H1 (cell line): ENCODE results near the gene CDCP1. TPM values are rescaled to one million over a fixed set of nuclear protein-coding genes. Genes with fewer than 3 reads are reported as not detected.

Experiments
- CTCF ChIA-PET: fragments of 300-600 bp; sonication (Branson Sonifier 250); formaldehyde crosslinking; loops from one replicate; lab custom pipeline; 2021; ENCODE audit not compliant: partially characterized antibody; lab: Charles Lee
- POLR2A ChIA-PET: fragments of 300-600 bp; sonication (Branson Sonifier 250); formaldehyde crosslinking; loops from one replicate; lab custom pipeline; 2021; ENCODE audit warnings: inconsistent platforms; ENCODE audit not compliant: partially characterized antibody; lab: Charles Lee
- DNase-seq, 2 experiments: peaks; one replicate each; pipeline versions ENCODE4 v3.0.0 to v3.0.0-alpha.2; 2010 to 2022; ENCODE audit warnings: low spot score in 2 of 2, low read depth in 1 of 2, mixed read lengths in 1 of 2
- FAIRE-seq: peaks from 2 replicates; lab custom pipeline; 2011; peaks lifted over from hg19 to GRCh38; lab: Jason Lieb, UNC
- H2AFZ ChIP-seq: 2 replicates; pipeline ENCODE4 v1.8.1; 2012; ENCODE audit warnings: low read length, inconsistent platforms
- H2AK5ac ChIP-seq: 2 replicates; pipeline ENCODE4 v1.6.1; 2013; ENCODE audit warnings: low read depth, low read length
- H2BK120ac ChIP-seq: replicated peaks from 2 replicates; pipeline ENCODE3; 2013; ENCODE audit warnings: low read depth, low read length, inconsistent platforms
- H2BK12ac ChIP-seq: 2 replicates; pipeline ENCODE4 v1.6.1; 2013; ENCODE audit warnings: low read depth, low read length
- H2BK15ac ChIP-seq: 2 replicates; pipeline ENCODE4 v1.6.1; 2013; ENCODE audit warnings: low read length
- H2BK20ac ChIP-seq: 2 replicates; pipeline ENCODE4 v1.6.1; 2013; ENCODE audit warnings: low read length
- H2BK5ac ChIP-seq: 2 replicates; pipeline ENCODE4 v1.6.1; 2013; ENCODE audit warnings: low read depth, low read length
- H3K14ac ChIP-seq: 2 replicates; pipeline ENCODE4 v1.6.1; 2013; ENCODE audit warnings: inconsistent platforms; ENCODE audit not compliant: insufficient read length
- H3K18ac ChIP-seq: 2 replicates; pipeline ENCODE4 v1.6.1; 2013; ENCODE audit warnings: low read length; ENCODE audit errors: extremely low read depth
- H3K23ac ChIP-seq: 2 replicates; pipeline ENCODE4 v1.6.1; 2013; ENCODE audit warnings: inconsistent platforms; ENCODE audit not compliant: insufficient read length
- H3K23me2 ChIP-seq: 2 replicates; pipeline ENCODE4 v1.6.1; 2013; ENCODE audit warnings: low read depth, low read length
- H3K27ac ChIP-seq: 2 replicates; pipeline ENCODE4 v1.6.1; 2011; ENCODE audit warnings: low read depth, low read length, inconsistent platforms
- H3K27me3 ChIP-seq, 4 experiments: replicated peaks in 1 of 4; 1 replicate in 1 of 4; 2 replicates in 3 of 4; pipeline versions ENCODE4 v1.6.1 to v1.8.1; 2011 to 2013; ENCODE audit warnings: low read length in 3 of 4, mild to moderate bottlenecking in 3 of 4, inconsistent platforms in 2 of 4, mixed read lengths in 2 of 4, moderate library complexity in 1 of 4; ENCODE audit not compliant: control insufficient read depth in 3 of 4, insufficient read depth in 3 of 4; ENCODE audit errors: extremely low read depth in 1 of 4
- H3K36me3 ChIP-seq, 4 experiments: 2 replicates each; pipeline versions ENCODE4 v1.6.1 to v1.8.1; 2011 to 2013; ENCODE audit warnings: mild to moderate bottlenecking in 4 of 4, low read length in 3 of 4, moderate library complexity in 2 of 4, control low read depth in 1 of 4, inconsistent platforms in 1 of 4; ENCODE audit not compliant: insufficient read depth in 4 of 4, control insufficient read depth in 2 of 4
- H3K4ac ChIP-seq: replicated peaks from 2 replicates; pipeline ENCODE3; 2013; ENCODE audit warnings: low read length, low read depth, mixed read lengths, inconsistent platforms; ENCODE audit not compliant: insufficient read length
- H3K4me1 ChIP-seq, 4 experiments: replicated peaks in 1 of 4; 1 replicate in 1 of 4; 2 replicates in 3 of 4; pipeline versions ENCODE4 v1.6.1 to v1.8.1; 2011 to 2013; ENCODE audit warnings: low read length in 3 of 4, inconsistent platforms in 2 of 4, mixed read lengths in 1 of 4; ENCODE audit not compliant: insufficient read depth in 4 of 4, control insufficient read depth in 3 of 4
- H3K4me2 ChIP-seq, 2 experiments: 2 replicates each; pipeline versions ENCODE4 v1.6.1 to v1.8.1; 2011 to 2013; ENCODE audit warnings: low read depth in 2 of 2, low read length in 2 of 2, control low read depth in 1 of 2, inconsistent platforms in 1 of 2, mild to moderate bottlenecking in 1 of 2; ENCODE audit not compliant: insufficient read depth in 1 of 2
- H3K4me3 ChIP-seq, 4 experiments: fragments of 200-600, 300-600 bp in 1 of 4; sonication (generic), shearing (Covaris generic), sonication (Bioruptor Twin) in 1 of 4; 2 replicates each; pipeline versions ENCODE4 v1.5.1 to v1.8.1; 2011 to 2016; ENCODE audit warnings: low read length in 4 of 4, low read depth in 3 of 4, control low read depth in 2 of 4, inconsistent platforms in 2 of 4, mild to moderate bottlenecking in 2 of 4, mixed read lengths in 1 of 4, moderate library complexity in 1 of 4; ENCODE audit not compliant: insufficient read depth in 2 of 4; ENCODE audit errors: extremely low read depth in 1 of 4
- H3K56ac ChIP-seq: replicated peaks from 2 replicates; pipeline ENCODE3; 2013; ENCODE audit warnings: low read depth, mild to moderate bottlenecking, mixed read lengths, low read length, inconsistent platforms; ENCODE audit not compliant: insufficient read length
- H3K79me1 ChIP-seq: 2 replicates; pipeline ENCODE4 v1.6.1; 2013; ENCODE audit warnings: low read depth, low read length, control low read depth
- H3K79me2 ChIP-seq, 2 experiments: 2 replicates each; pipeline versions ENCODE4 v1.6.1 to v1.8.1; 2012 to 2013; ENCODE audit warnings: low read length in 2 of 2, mild to moderate bottlenecking in 2 of 2, inconsistent platforms in 1 of 2; ENCODE audit not compliant: insufficient read depth in 2 of 2, control insufficient read depth in 1 of 2
- H3K9ac ChIP-seq, 4 experiments: replicated peaks in 1 of 4; 1 replicate in 1 of 4; 2 replicates in 3 of 4; pipeline versions ENCODE4 v1.6.1 to v1.8.1; 2011 to 2013; ENCODE audit warnings: low read depth in 3 of 4, low read length in 3 of 4, control low read depth in 2 of 4, mild to moderate bottlenecking in 2 of 4, moderate library complexity in 2 of 4, inconsistent platforms in 1 of 4; ENCODE audit errors: extremely low read depth in 1 of 4
- H3K9me3 ChIP-seq, 2 experiments: 2 replicates each; pipeline versions ENCODE4 v1.6.1 to v1.8.1; 2012 to 2013; ENCODE audit warnings: mild to moderate bottlenecking in 2 of 2, moderate library complexity in 2 of 2, control low read depth in 1 of 2, inconsistent platforms in 1 of 2, low read depth in 1 of 2, low read length in 1 of 2, mixed read lengths in 1 of 2; ENCODE audit not compliant: insufficient read depth in 2 of 2
- H4K20me1 ChIP-seq, 2 experiments: replicated peaks in 1 of 2; 2 replicates each; pipeline versions ENCODE3 to v1.8.1; 2011 to 2013; ENCODE audit warnings: inconsistent platforms in 2 of 2, low read length in 2 of 2, mild to moderate bottlenecking in 1 of 2; ENCODE audit not compliant: insufficient read depth in 2 of 2, control insufficient read depth in 1 of 2
- H4K5ac ChIP-seq: 2 replicates; pipeline ENCODE4 v1.6.1; 2013; ENCODE audit warnings: low read length, low read depth, mixed read lengths, inconsistent platforms; ENCODE audit not compliant: insufficient read length
- H4K8ac ChIP-seq: 2 replicates; pipeline ENCODE4 v1.8.0; 2013; ENCODE audit warnings: mild to moderate bottlenecking, moderate library complexity, low read length, inconsistent platforms; ENCODE audit not compliant: insufficient read depth; ENCODE audit errors: extremely low read depth
- H4K91ac ChIP-seq: replicated peaks from 2 replicates; pipeline ENCODE3; 2013; ENCODE audit warnings: low read length, mixed read lengths, inconsistent platforms; ENCODE audit not compliant: insufficient read length
- EGR1 ChIP-seq: IDR thresholded peaks from 2 replicates; pipeline ENCODE4 v1.6.1; 2011; ENCODE audit warnings: low read depth, low read length, borderline replicate concordance
- HDAC2 ChIP-seq, 2 experiments: fragments of 300-600 bp in 1 of 2; sonication (generic) in 1 of 2; IDR thresholded peaks; 2 replicates each; pipeline ENCODE4 v1.6.1; 2011 to 2012; ENCODE audit warnings: low read depth in 2 of 2, low read length in 2 of 2, mild to moderate bottlenecking in 2 of 2, moderate library complexity in 2 of 2, borderline replicate concordance in 1 of 2, inconsistent platforms in 1 of 2
- JUN ChIP-seq: IDR thresholded peaks from 2 replicates; pipeline ENCODE4 v1.6.1; 2011; ENCODE audit warnings: low read depth, mild to moderate bottlenecking, improper control_type of control experiment, low read length
- RFX5 ChIP-seq: IDR thresholded peaks from 2 replicates; pipeline ENCODE4 v1.6.1; 2011; ENCODE audit warnings: low read depth, low read length, improper control_type of control experiment, borderline replicate concordance
- RXRA ChIP-seq: IDR thresholded peaks from 2 replicates; pipeline ENCODE4 v1.6.1; 2011; ENCODE audit warnings: low read depth, mild to moderate bottlenecking, low read length, moderate library complexity; ENCODE audit not compliant: insufficient read depth
- SIX5 ChIP-seq: IDR thresholded peaks from 2 replicates; pipeline ENCODE4 v1.6.1; 2011; ENCODE audit warnings: mild to moderate bottlenecking, low read depth, low read length
- SUZ12 ChIP-seq: fragments of 200-600 bp; sonication (generic); IDR thresholded peaks from 2 replicates; pipeline ENCODE4 v1.6.1; 2012; ENCODE audit warnings: mild to moderate bottlenecking, inconsistent platforms, low read length, moderate library complexity, mixed read lengths
- WGBS, 2 experiments: shearing (Covaris generic) in 1 of 2; methylation state at CpG; one replicate each; pipeline versions ENCODE4 v1.1.6 to v1.1.7; 2013 to 2015; ENCODE audit warnings: low lambda C conversion rate in 2 of 2, mixed read lengths in 2 of 2, inconsistent platforms in 1 of 2, low coverage in 1 of 2, missing lambda C conversion rate in 1 of 2; ENCODE audit not compliant: insufficient replicate concordance in 2 of 2, insufficient coverage in 1 of 2, insufficient read length in 1 of 2; ENCODE audit errors: extremely low coverage in 1 of 2, missing lambda C conversion rate in 1 of 2; 5-methylcytosine and 5-hydroxymethylcytosine counted together
- polyA plus RNA-seq, 7 experiments: library from polyadenylated mRNA; depleted of rRNA in 3 of 7; stranded (reverse) in 5 of 7; unstranded in 2 of 7; fragments of >200 nt in 5 of 7; fragments of 200-250 nt in 2 of 7; gene quantifications; 1 replicate in 5 of 7; 2 replicates in 1 of 7; 4 replicates in 1 of 7; pipeline versions ENCODE4 v1.2.1 to v1.2.3, GENCODE V29; 2011 to 2013; ENCODE audit warnings: missing spikeins in 2 of 7, mixed read lengths in 2 of 7
- total RNA-seq: library from RNA; stranded (reverse); fragmentation: NEBNext Ultra II Directional; extraction: Animal tissue kit (Norgen Biotek cat#: 25700); gene quantifications from 2 replicates; pipeline ENCODE4 v1.2.1, GENCODE V29; 2021
- TF ChIP-seq, protein P1 (sequence below), 3 experiments: IDR thresholded peaks; 1 replicate in 2 of 3; 2 replicates in 1 of 3; pipeline versions ENCODE4 v1.5.1 to v1.6.1; 2011; ENCODE audit warnings: low read length in 3 of 3, mild to moderate bottlenecking in 3 of 3, inconsistent platforms in 2 of 3, low read depth in 1 of 3, moderate library complexity in 1 of 3; ENCODE audit not compliant: insufficient read depth in 1 of 3; ENCODE audit errors: control extremely low read depth in 1 of 3
- TF ChIP-seq, protein P2 (sequence below): IDR thresholded peaks from 2 replicates; pipeline ENCODE4 v1.6.1; 2012; ENCODE audit warnings: low read length, inconsistent platforms

CDCP1 gene
- total and polyA plus RNA-seq, 2 of the 8 experiments (the other 6 are each of a cell fraction or from before 2014, with no cell fraction given): 10.0 to 23.3 TPM

DNA sequence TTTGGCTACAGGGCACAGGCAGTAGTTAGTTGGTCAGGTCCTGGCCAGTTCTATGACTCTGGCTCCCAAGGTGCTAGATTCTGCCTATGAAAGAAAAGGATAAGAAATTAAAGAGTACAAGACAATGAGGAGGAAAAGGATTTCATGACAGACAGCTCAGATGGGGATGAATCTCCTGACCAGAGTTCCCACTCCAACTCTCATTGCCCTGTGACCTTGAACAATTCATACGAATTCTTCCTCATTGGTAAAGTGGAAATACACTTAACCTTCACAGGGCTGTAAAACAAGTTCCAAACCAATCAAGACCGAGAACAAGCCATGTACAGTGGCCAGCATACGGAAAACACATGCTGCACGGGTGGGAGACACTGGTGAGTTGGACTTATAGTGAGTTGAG is 96.4 kb downstream of the CDCP1 start:
- DNase-seq: no peak
- H3K27ac ChIP-seq: no peak overlapping the region
- H3K79me1 ChIP-seq: no peaks in the 10 kb centered on the region
- no peak overlapping the region for H2AK5ac ChIP-seq
- no peaks in the 10 kb centered on the region for H3K36me3 ChIP-seq
- no peaks in the 10 kb centered on the region for H3K79me2 ChIP-seq
- no peak overlapping the region for H2BK120ac ChIP-seq
- peaks cover 0 to 4% (median 0%) of the 10 kb centered on the region in 4 experiments; a peak in 4 of 7 replicates for H3K27me3 ChIP-seq
- no peak overlapping the region for H3K18ac ChIP-seq
- CTCF ChIA-PET: interaction anchor here (0.7 to 14.6 kb wide), 2 partner anchors 10 to 179 kb away, joined by 3 to 263 read pairs; no protein-coding TSS in a partner anchor
- no peak for FAIRE-seq
- H3K23ac ChIP-seq: no peak overlapping the region
- WGBS, 2 experiments: 86% methylated on average over 4 of the region's 4 CpGs; no CpG with 5 or more reads in 1 of the 2 experiments
- no peaks in the 10 kb centered on the region for H3K4me1 ChIP-seq
- H3K14ac ChIP-seq: no peak overlapping the region
- H2BK12ac ChIP-seq: no peak overlapping the region
- POLR2A ChIA-PET: interaction anchor here (1.4 kb wide), 1 partner anchor 9 kb away, joined by 3 read pairs; no protein-coding TSS in a partner anchor
- H2AFZ ChIP-seq: no peak overlapping the region
- no peak overlapping the region for H3K9ac ChIP-seq
- H3K4me2 ChIP-seq: no peak overlapping the region
- H3K4me3 ChIP-seq: no peak overlapping the region
- H4K91ac ChIP-seq: no peak overlapping the region
- H2BK15ac ChIP-seq: no peak overlapping the region
- H4K8ac ChIP-seq: no peak overlapping the region
- H2BK5ac ChIP-seq: no peak overlapping the region
- no peak overlapping the region for H2BK20ac ChIP-seq
- no peaks in the 10 kb centered on the region; the same call in 1 of the 2 replicates for H3K23me2 ChIP-seq
- H4K5ac ChIP-seq: no peak overlapping the region
- H3K56ac ChIP-seq: no peak overlapping the region
- no peaks in the 10 kb centered on the region for H4K20me1 ChIP-seq
- no peaks in the 10 kb centered on the region for H3K9me3 ChIP-seq
- no peak overlapping the region for H3K4ac ChIP-seq
- TF ChIP-seq RXRA (no peak), RFX5 (no peak), SUZ12 (no peak), EGR1 (no peak), JUN (no peak), SIX5 (no peak), HDAC2 (IDR thresholded peaks at IDR 0.05; ENCODE audit: borderline replicate concordance in 1 of 2, low read depth in 2 of 2, low read length in 2 of 2) (no peak)
- TF ChIP-seq, protein P1, sequence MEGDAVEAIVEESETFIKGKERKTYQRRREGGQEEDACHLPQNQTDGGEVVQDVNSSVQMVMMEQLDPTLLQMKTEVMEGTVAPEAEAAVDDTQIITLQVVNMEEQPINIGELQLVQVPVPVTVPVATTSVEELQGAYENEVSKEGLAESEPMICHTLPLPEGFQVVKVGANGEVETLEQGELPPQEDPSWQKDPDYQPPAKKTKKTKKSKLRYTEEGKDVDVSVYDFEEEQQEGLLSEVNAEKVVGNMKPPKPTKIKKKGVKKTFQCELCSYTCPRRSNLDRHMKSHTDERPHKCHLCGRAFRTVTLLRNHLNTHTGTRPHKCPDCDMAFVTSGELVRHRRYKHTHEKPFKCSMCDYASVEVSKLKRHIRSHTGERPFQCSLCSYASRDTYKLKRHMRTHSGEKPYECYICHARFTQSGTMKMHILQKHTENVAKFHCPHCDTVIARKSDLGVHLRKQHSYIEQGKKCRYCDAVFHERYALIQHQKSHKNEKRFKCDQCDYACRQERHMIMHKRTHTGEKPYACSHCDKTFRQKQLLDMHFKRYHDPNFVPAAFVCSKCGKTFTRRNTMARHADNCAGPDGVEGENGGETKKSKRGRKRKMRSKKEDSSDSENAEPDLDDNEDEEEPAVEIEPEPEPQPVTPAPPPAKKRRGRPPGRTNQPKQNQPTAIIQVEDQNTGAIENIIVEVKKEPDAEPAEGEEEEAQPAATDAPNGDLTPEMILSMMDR (IDR thresholded peaks at IDR 0.05; ENCODE audit: control extremely low read depth in 1 of 3, insufficient read depth in 1 of 3, low read depth in 1 of 3, low read length in 3 of 3): no peak
- TF ChIP-seq, protein P2, sequence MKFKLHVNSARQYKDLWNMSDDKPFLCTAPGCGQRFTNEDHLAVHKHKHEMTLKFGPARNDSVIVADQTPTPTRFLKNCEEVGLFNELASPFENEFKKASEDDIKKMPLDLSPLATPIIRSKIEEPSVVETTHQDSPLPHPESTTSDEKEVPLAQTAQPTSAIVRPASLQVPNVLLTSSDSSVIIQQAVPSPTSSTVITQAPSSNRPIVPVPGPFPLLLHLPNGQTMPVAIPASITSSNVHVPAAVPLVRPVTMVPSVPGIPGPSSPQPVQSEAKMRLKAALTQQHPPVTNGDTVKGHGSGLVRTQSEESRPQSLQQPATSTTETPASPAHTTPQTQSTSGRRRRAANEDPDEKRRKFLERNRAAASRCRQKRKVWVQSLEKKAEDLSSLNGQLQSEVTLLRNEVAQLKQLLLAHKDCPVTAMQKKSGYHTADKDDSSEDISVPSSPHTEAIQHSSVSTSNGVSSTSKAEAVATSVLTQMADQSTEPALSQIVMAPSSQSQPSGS: no peak
